SK-N-SH treated with all-trans-retinoic acid at 6 μM for 48 hours (cell line): Measurements from ENCODE around the gene DOCK9.
A peak's percentile ranks its signal among the peaks of the same experiment; 100 is the strongest.

Experiments
- ATAC-seq: fragments of 200-7000 bp; cut with Tn5 transposase; 3 replicates; pipeline ENCODE4 v1.9.1; 2020; ENCODE audit warnings: mild to moderate bottlenecking, moderate library complexity
- ARNTL ChIP-seq: fragments of 450-650 bp; formaldehyde crosslinking; IDR thresholded peaks from 2 replicates; pipeline ENCODE4 v1.5.0; 2020; ENCODE audit warnings: low read depth, mild to moderate bottlenecking, moderate library complexity, borderline replicate concordance
- BACH2 ChIP-seq: fragments of 250-450 bp; sonication (Bioruptor Pico); IDR thresholded peaks from 2 replicates; pipeline ENCODE4 v1.9.0; 2021; ENCODE audit warnings: mild to moderate bottlenecking, borderline replicate concordance
- CREB5 ChIP-seq: fragments of 250-450 bp; sonication (Bioruptor Pico); IDR thresholded peaks from 2 replicates; pipeline ENCODE4 v1.5.1; 2020; ENCODE audit warnings: low read depth, mild to moderate bottlenecking, moderate library complexity
- CSDC2 ChIP-seq: fragments of 250-450 bp; sonication (Bioruptor Pico); IDR thresholded peaks from 2 replicates; pipeline ENCODE4 v1.5.0; 2020; ENCODE audit warnings: mild to moderate bottlenecking, moderate library complexity
- ESRRG ChIP-seq: fragments of 250-450 bp; sonication (Bioruptor Pico); IDR thresholded peaks from 2 replicates; pipeline ENCODE4 v1.6.1; 2021; ENCODE audit warnings: mild to moderate bottlenecking
- GLIS3 ChIP-seq: fragments of 250-450 bp; sonication (Bioruptor Pico); IDR thresholded peaks from 2 replicates; pipeline ENCODE4 v1.5.0; 2020; ENCODE audit warnings: mild to moderate bottlenecking, moderate library complexity
- ISL1 ChIP-seq: fragments of 250-450 bp; sonication (Bioruptor Pico); IDR thresholded peaks from 2 replicates; pipeline ENCODE4 v2.1.2; 2022; ENCODE audit warnings: mild to moderate bottlenecking, moderate library complexity
- OSR1 ChIP-seq: fragments of 250-450 bp; sonication (Bioruptor Pico); IDR thresholded peaks from 2 replicates; pipeline ENCODE4 v1.8.0; 2022; ENCODE audit warnings: moderate library complexity, mild to moderate bottlenecking, inconsistent platforms
- POU6F1 ChIP-seq: fragments of 250-450 bp; sonication (Bioruptor Pico); IDR thresholded peaks from 2 replicates; pipeline ENCODE4 v1.8.0; 2021; ENCODE audit warnings: low read depth, mild to moderate bottlenecking, moderate library complexity, borderline replicate concordance
- PPARA ChIP-seq: fragments of 250-450 bp; sonication (Bioruptor Pico); IDR thresholded peaks from 2 replicates; pipeline ENCODE4 v1.5.0; 2020; ENCODE audit warnings: mild to moderate bottlenecking, borderline replicate concordance
- RARB ChIP-seq: fragments of 250-450 bp; sonication (Bioruptor Pico); IDR thresholded peaks from 2 replicates; pipeline ENCODE4 v1.8.0; 2021; ENCODE audit warnings: mild to moderate bottlenecking, moderate library complexity
- SNAI2 ChIP-seq: fragments of 250-450 bp; sonication (Bioruptor Pico); IDR thresholded peaks from 2 replicates; pipeline ENCODE4 v1.5.0; 2020; ENCODE audit warnings: mild to moderate bottlenecking, moderate library complexity
- TCF4 ChIP-seq: fragments of 250-450 bp; sonication (Bioruptor Pico); IDR thresholded peaks from 2 replicates; pipeline ENCODE4 v1.8.0; 2021; ENCODE audit warnings: mild to moderate bottlenecking, moderate library complexity, borderline replicate concordance
- TOX ChIP-seq: fragments of 250-450 bp; sonication (Bioruptor Pico); IDR thresholded peaks from 2 replicates; pipeline ENCODE4 v1.8.0; 2021; ENCODE audit warnings: mild to moderate bottlenecking, moderate library complexity, borderline replicate concordance
- ZC3H10 ChIP-seq: fragments of 250-450 bp; sonication (Bioruptor Pico); IDR thresholded peaks from 2 replicates; pipeline ENCODE4 v1.5.1; 2021; ENCODE audit warnings: mild to moderate bottlenecking, moderate library complexity
- ZFP30 ChIP-seq: fragments of 450-650 bp; formaldehyde crosslinking; IDR thresholded peaks from 2 replicates; pipeline ENCODE4 v1.5.0; 2022; ENCODE audit warnings: mild to moderate bottlenecking, moderate library complexity
- ZNF565 ChIP-seq: fragments of 450-650 bp; formaldehyde crosslinking; conservative IDR thresholded peaks from 2 replicates; pipeline ENCODE4 v1.5.0; 2020; ENCODE audit warnings: low read depth, mild to moderate bottlenecking, moderate library complexity
- ZNF70 ChIP-seq: fragments of 450-650 bp; formaldehyde crosslinking; IDR thresholded peaks from 2 replicates; pipeline ENCODE4 v1.5.0; 2020; ENCODE audit warnings: mild to moderate bottlenecking, moderate library complexity
- TF ChIP-seq, protein P1 (sequence below): fragments of 250-450 bp; sonication (Bioruptor Pico); IDR thresholded peaks from 2 replicates; pipeline ENCODE4 v1.5.0; 2020; ENCODE audit warnings: mild to moderate bottlenecking, moderate library complexity
- TF ChIP-seq, protein P2 (sequence below): fragments of 250-450 bp; sonication (Bioruptor Pico); IDR thresholded peaks from 2 replicates; pipeline ENCODE4 v1.5.1; 2021; ENCODE audit warnings: mild to moderate bottlenecking, moderate library complexity
- TF ChIP-seq, protein P3 (sequence below): fragments of 250-450 bp; sonication (Bioruptor Pico); IDR thresholded peaks from 2 replicates; pipeline ENCODE4 v1.8.0; 2020; ENCODE audit warnings: mild to moderate bottlenecking, moderate library complexity, borderline replicate concordance

DOCK9 gene

GRCh38 chr13:98972059-98972458 is 5.8 kb downstream of the DOCK9 start:
- peak; percentile 57 for ATAC-seq
- TF ChIP-seq ISL1 (CRISPR knock-in tag): no peak
- no peak for TF ChIP-seq RARB (CRISPR knock-in tag)
- TF ChIP-seq ZNF565 (CRISPR knock-in tag): no peak
- no peak for TF ChIP-seq BACH2
- no peak for TF ChIP-seq TOX (CRISPR knock-in tag)
- no peak for TF ChIP-seq ZNF70 (CRISPR knock-in tag)
- TF ChIP-seq GLIS3: no peak
- no peak for TF ChIP-seq ESRRG
- no peak for TF ChIP-seq OSR1 (CRISPR knock-in tag)
- TF ChIP-seq, protein P1, sequence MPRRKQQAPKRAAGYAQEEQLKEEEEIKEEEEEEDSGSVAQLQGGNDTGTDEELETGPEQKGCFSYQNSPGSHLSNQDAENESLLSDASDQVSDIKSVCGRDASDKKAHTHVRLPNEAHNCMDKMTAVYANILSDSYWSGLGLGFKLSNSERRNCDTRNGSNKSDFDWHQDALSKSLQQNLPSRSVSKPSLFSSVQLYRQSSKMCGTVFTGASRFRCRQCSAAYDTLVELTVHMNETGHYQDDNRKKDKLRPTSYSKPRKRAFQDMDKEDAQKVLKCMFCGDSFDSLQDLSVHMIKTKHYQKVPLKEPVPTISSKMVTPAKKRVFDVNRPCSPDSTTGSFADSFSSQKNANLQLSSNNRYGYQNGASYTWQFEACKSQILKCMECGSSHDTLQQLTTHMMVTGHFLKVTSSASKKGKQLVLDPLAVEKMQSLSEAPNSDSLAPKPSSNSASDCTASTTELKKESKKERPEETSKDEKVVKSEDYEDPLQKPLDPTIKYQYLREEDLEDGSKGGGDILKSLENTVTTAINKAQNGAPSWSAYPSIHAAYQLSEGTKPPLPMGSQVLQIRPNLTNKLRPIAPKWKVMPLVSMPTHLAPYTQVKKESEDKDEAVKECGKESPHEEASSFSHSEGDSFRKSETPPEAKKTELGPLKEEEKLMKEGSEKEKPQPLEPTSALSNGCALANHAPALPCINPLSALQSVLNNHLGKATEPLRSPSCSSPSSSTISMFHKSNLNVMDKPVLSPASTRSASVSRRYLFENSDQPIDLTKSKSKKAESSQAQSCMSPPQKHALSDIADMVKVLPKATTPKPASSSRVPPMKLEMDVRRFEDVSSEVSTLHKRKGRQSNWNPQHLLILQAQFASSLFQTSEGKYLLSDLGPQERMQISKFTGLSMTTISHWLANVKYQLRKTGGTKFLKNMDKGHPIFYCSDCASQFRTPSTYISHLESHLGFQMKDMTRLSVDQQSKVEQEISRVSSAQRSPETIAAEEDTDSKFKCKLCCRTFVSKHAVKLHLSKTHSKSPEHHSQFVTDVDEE: no peak
- no peak for TF ChIP-seq SNAI2 (CRISPR knock-in tag)
- TF ChIP-seq CREB5 (CRISPR knock-in tag): no peak
- no peak for TF ChIP-seq CSDC2 (CRISPR knock-in tag)
- no peak for TF ChIP-seq ZC3H10 (CRISPR knock-in tag)
- TF ChIP-seq PPARA: no peak
- no peak for TF ChIP-seq POU6F1 (CRISPR knock-in tag)
- TF ChIP-seq ARNTL (CRISPR knock-in tag): no peak
- no peak for TF ChIP-seq TCF4 (CRISPR knock-in tag)
- no peak for TF ChIP-seq ZFP30 (CRISPR knock-in tag)
- TF ChIP-seq, protein P2, sequence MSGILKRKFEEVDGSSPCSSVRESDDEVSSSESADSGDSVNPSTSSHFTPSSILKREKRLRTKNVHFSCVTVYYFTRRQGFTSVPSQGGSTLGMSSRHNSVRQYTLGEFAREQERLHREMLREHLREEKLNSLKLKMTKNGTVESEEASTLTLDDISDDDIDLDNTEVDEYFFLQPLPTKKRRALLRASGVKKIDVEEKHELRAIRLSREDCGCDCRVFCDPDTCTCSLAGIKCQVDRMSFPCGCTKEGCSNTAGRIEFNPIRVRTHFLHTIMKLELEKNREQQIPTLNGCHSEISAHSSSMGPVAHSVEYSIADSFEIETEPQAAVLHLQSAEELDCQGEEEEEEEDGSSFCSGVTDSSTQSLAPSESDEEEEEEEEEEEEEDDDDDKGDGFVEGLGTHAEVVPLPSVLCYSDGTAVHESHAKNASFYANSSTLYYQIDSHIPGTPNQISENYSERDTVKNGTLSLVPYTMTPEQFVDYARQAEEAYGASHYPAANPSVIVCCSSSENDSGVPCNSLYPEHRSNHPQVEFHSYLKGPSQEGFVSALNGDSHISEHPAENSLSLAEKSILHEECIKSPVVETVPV (CRISPR knock-in tag): no peak

DNA sequence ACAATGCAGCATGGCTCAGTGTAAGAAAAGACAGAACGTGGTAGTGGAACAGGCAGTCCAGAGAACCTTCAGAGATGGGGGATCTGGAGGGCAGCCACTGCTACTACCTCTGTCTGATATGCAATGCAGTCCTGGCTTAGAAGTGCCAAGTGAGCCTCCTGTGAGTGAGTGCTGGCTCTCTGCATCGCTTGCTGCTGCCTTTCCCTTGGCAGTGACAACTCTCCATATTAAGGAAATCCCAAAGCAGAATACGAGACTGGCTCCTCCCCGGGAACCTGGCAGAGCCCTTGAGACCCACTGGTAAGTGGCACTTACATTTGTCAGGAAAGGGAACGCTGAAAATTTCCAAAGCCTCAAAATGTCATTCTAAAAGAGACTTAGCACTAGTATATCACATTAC is 7.5 kb downstream of the DOCK9 start:
- no peak for ATAC-seq
- no peak for TF ChIP-seq ISL1 (CRISPR knock-in tag)
- no peak for TF ChIP-seq ZNF565 (CRISPR knock-in tag)
- no peak for TF ChIP-seq CSDC2 (CRISPR knock-in tag)
- no peak for TF ChIP-seq BACH2
- TF ChIP-seq OSR1 (CRISPR knock-in tag): no peak

GRCh38 chr13:98967491-98967890 is 10.4 kb downstream of the DOCK9 start:
- ATAC-seq: no peak
- TF ChIP-seq PPARA: no peak
- TF ChIP-seq RARB (CRISPR knock-in tag): no peak
- no peak for TF ChIP-seq CREB5 (CRISPR knock-in tag)
- TF ChIP-seq, protein P3, sequence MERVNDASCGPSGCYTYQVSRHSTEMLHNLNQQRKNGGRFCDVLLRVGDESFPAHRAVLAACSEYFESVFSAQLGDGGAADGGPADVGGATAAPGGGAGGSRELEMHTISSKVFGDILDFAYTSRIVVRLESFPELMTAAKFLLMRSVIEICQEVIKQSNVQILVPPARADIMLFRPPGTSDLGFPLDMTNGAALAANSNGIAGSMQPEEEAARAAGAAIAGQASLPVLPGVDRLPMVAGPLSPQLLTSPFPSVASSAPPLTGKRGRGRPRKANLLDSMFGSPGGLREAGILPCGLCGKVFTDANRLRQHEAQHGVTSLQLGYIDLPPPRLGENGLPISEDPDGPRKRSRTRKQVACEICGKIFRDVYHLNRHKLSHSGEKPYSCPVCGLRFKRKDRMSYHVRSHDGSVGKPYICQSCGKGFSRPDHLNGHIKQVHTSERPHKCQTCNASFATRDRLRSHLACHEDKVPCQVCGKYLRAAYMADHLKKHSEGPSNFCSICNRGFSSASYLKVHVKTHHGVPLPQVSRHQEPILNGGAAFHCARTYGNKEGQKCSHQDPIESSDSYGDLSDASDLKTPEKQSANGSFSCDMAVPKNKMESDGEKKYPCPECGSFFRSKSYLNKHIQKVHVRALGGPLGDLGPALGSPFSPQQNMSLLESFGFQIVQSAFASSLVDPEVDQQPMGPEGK: no peak
- TF ChIP-seq, protein P2 (CRISPR knock-in tag): no peak
- TF ChIP-seq ZNF565 (CRISPR knock-in tag): no peak
- TF ChIP-seq ZFP30 (CRISPR knock-in tag): no peak
- no peak for TF ChIP-seq ZNF70 (CRISPR knock-in tag)
- TF ChIP-seq BACH2: no peak
- TF ChIP-seq POU6F1 (CRISPR knock-in tag): no peak
- no peak for TF ChIP-seq CSDC2 (CRISPR knock-in tag)
- TF ChIP-seq TCF4 (CRISPR knock-in tag): no peak
- no peak for TF ChIP-seq TOX (CRISPR knock-in tag)
- TF ChIP-seq ESRRG: no peak
- no peak for TF ChIP-seq OSR1 (CRISPR knock-in tag)
- no peak for TF ChIP-seq GLIS3
- no peak for TF ChIP-seq ISL1 (CRISPR knock-in tag)
